Adipocyte (in vitro differentiated cells): ENCODE data around the gene ADAMTS15.

Source experiments
- DNase-seq: peaks from one replicate; pipeline ENCODE4 v3.0.0-alpha.2; 2015; ENCODE audit warnings: low read depth
- H3K27me3 ChIP-seq: replicated peaks from 2 replicates; pipeline ENCODE4 v1.7.0; 2013; ENCODE audit warnings: mild to moderate bottlenecking, low read length, moderate library complexity; ENCODE audit not compliant: control insufficient read depth, insufficient read depth
- H3K36me3 ChIP-seq: 2 replicates; pipeline ENCODE4 v1.7.0; 2013; ENCODE audit warnings: low read length, mild to moderate bottlenecking, moderate library complexity; ENCODE audit not compliant: control insufficient read depth, insufficient read depth, severe bottlenecking
- H3K4me1 ChIP-seq: 2 replicates; pipeline ENCODE4 v1.7.0; 2013; ENCODE audit warnings: mild to moderate bottlenecking, low read length, moderate library complexity; ENCODE audit not compliant: control insufficient read depth, insufficient read depth
- H3K4me3 ChIP-seq: 2 replicates; pipeline ENCODE4 v1.7.0; 2013; ENCODE audit warnings: mild to moderate bottlenecking, low read length, moderate library complexity
- H3K9ac ChIP-seq: 2 replicates; pipeline ENCODE4 v1.7.0; 2013; ENCODE audit warnings: mild to moderate bottlenecking, low read length, moderate library complexity
- H3K9me3 ChIP-seq: 2 replicates; pipeline ENCODE4 v1.7.0; 2013; ENCODE audit warnings: mild to moderate bottlenecking, low read length, moderate library complexity; ENCODE audit not compliant: control insufficient read depth

ADAMTS15 gene, protein sequence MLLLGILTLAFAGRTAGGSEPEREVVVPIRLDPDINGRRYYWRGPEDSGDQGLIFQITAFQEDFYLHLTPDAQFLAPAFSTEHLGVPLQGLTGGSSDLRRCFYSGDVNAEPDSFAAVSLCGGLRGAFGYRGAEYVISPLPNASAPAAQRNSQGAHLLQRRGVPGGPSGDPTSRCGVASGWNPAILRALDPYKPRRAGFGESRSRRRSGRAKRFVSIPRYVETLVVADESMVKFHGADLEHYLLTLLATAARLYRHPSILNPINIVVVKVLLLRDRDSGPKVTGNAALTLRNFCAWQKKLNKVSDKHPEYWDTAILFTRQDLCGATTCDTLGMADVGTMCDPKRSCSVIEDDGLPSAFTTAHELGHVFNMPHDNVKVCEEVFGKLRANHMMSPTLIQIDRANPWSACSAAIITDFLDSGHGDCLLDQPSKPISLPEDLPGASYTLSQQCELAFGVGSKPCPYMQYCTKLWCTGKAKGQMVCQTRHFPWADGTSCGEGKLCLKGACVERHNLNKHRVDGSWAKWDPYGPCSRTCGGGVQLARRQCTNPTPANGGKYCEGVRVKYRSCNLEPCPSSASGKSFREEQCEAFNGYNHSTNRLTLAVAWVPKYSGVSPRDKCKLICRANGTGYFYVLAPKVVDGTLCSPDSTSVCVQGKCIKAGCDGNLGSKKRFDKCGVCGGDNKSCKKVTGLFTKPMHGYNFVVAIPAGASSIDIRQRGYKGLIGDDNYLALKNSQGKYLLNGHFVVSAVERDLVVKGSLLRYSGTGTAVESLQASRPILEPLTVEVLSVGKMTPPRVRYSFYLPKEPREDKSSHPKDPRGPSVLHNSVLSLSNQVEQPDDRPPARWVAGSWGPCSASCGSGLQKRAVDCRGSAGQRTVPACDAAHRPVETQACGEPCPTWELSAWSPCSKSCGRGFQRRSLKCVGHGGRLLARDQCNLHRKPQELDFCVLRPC

DNA sequence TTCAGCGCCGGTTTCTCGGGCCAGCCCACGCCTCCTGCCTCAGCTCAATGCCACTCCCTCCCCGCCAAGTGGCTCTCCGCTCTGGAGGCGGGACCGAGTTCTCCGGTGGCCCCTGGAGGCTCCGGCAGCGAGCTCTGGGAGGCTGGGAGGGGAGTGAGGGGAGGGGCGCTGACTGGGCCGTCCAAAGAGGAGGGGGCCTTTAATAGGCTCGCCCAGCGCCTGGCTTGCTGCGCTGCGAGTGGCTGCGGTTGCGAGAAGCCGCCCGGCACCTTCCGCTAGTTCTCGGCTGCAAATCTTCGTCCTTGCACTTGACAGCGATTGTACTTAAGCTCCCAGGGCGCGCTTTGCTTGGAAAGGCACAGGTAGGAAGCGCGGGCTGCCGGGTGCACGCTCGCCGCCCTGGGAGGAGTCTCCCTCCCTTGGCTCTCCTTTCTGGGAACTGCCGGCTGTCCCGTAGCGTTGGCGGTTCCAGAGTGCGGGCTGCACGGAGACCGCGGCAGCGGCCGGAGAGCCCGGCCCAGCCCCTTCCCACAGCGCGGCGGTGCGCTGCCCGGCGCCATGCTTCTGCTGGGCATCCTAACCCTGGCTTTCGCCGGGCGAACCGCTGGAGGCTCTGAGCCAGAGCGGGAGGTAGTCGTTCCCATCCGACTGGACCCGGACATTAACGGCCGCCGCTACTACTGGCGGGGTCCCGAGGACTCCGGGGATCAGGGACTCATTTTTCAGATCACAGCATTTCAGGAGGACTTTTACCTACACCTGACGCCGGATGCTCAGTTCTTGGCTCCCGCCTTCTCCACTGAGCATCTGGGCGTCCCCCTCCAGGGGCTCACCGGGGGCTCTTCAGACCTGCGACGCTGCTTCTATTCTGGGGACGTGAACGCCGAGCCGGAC, at the start of gene ADAMTS15:
ADAMTS15 (plus strand) TSS at position 230 of the 894 bp plus-strand sequence; CDS start at position 559, 329 bp downstream.
- Histone ChIP-seq H3K36me3 (no peaks in the 10 kb centered on the region), H3K9ac (peak within 1 kb of the TSS; percentile 93), H3K27me3 (no peaks in the 10 kb centered on the region), H3K4me3 (peak within 1 kb of the TSS; percentile 87), H3K9me3 (no peaks in the 10 kb centered on the region), H3K4me1 (peaks cover 36% of the 10 kb centered on the region)
- DNase-seq, result peak; percentile 97

GRCh38 chr11:130399196-130399595, 49.2 kb upstream of the ADAMTS15 start:
- Histone ChIP-seq H3K36me3 (no peaks in the 10 kb centered on the region), H3K4me3 (no peak overlapping the region), H3K9me3 (no peaks in the 10 kb centered on the region), H3K9ac (no peak overlapping the region), H3K27me3 (peaks cover 11% of the 10 kb centered on the region), H3K4me1 (peaks cover 25% of the 10 kb centered on the region)
- DNase-seq, result no peak

DNA sequence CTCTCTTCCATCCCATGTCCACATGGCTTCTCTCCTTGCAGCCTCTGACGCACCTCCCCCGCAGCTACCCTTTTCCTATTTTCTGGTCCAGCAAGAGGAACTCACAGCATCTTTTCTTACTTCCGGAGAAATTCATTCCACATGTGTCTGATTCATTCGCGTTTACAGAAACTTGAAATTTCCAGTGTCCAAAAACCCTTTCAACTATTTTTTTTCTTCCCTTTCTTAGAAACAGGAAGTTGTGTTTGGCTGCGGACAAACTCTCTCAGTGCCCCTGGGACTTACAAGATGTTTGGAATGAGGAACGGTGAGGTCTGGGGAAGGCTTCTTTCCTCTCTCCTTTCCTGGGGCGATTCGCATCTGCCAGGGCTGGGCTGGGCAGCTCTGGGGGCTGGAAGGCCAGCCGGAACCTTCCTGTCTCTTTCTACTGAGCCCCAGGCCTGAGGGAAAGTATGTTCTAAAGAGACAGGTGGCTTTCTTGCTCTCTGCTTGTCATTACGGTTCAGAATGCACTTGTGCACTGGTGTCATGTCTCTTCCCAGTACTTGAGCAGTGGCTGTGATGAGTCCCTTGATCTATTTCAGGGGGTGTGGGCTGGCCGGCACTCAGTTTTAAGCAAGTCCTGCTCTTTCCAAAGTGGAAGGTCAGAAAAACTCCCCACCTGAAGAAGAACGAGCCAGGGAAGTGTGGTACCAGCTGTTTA, 47.5 kb upstream of the ADAMTS15 start:
- peak; percentile 86 for DNase-seq
- Histone ChIP-seq H3K9ac (no peak overlapping the region), H3K9me3 (no peaks in the 10 kb centered on the region), H3K27me3 (no peaks in the 10 kb centered on the region), H3K4me1 (peaks cover 25% of the 10 kb centered on the region), H3K36me3 (no peaks in the 10 kb centered on the region), H3K4me3 (no peak overlapping the region)

DNA sequence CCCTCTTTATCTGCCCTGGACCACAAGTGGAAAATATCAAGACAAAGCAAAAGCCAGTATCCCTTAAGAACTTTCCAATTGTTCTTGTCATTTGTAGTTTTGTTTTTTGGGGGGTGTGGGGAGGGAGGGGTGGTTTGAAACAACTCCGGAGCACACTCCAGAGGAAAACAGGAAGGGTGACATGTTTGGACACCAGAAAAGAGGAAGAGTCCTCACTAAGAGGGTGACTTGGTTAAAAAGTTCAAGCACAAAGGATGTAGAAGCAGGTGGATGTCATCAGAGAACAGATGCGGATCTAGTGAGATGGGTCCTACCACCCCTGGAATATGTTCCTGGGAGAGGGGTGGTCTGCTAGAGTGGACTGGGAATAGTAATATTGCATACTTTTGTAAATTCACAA, 45.9 kb upstream of the ADAMTS15 start:
- H3K27me3 ChIP-seq, result no peaks in the 10 kb centered on the region
- peaks cover 26% of the 10 kb centered on the region for H3K4me1 ChIP-seq
- no peak for DNase-seq
- H3K4me3 ChIP-seq, result no peak overlapping the region
- H3K36me3 ChIP-seq, result no peaks in the 10 kb centered on the region
- H3K9ac ChIP-seq, result no peak overlapping the region
- H3K9me3 ChIP-seq, result no peaks in the 10 kb centered on the region

GRCh38 chr11:130403271-130403804, 45.1 kb upstream of the ADAMTS15 start:
- H3K36me3 ChIP-seq, result no peaks in the 10 kb centered on the region
- H3K4me3 ChIP-seq, result no peak overlapping the region
- no peaks in the 10 kb centered on the region for H3K27me3 ChIP-seq
- no peak overlapping the region for H3K9ac ChIP-seq
- DNase-seq, result peak; percentile 94
- H3K4me1 ChIP-seq, result peaks cover 34% of the 10 kb centered on the region
- H3K9me3 ChIP-seq, result no peaks in the 10 kb centered on the region

- Histone ChIP-seq H3K4me3 (no peak overlapping the region), H3K9me3 (no peaks in the 10 kb centered on the region), H3K9ac (no peak overlapping the region), H3K27me3 (no peaks in the 10 kb centered on the region), H3K36me3 (no peaks in the 10 kb centered on the region), H3K4me1 (peaks cover 36% of the 10 kb centered on the region)
- no peak for DNase-seq
These were observed 44.5 kb upstream of the ADAMTS15 start for GRCh38 chr11:130403967-130404366.

GRCh38 chr11:130404727-130405126, 43.7 kb upstream of the ADAMTS15 start:
- H3K9me3 ChIP-seq, result no peaks in the 10 kb centered on the region
- peaks cover 36% of the 10 kb centered on the region for H3K4me1 ChIP-seq

DNA sequence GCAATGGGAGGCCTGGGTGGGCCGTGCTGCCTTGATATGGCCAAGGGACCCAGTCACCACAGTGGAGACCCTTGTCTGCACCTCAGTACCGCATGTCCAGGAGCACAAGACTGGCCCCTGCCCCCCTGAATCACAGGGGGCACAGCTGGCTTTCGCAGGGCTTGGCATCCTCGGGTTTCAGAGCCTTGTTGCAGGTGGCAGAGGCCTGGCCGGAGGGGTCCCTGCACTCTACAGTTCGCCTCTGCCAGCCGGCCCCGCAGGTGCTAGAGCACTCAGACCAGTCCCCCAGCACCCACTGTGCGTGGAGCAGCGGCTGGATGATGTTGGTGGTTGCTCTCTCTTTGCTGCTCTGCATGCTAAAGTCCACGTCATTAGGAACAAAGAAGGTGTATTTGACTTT, 43.0 kb upstream of the ADAMTS15 start:
- H3K4me1 ChIP-seq, result peaks cover 33% of the 10 kb centered on the region
- no peaks in the 10 kb centered on the region for H3K9me3 ChIP-seq
- no peak for DNase-seq
- no peak overlapping the region for H3K9ac ChIP-seq
- no peaks in the 10 kb centered on the region for H3K36me3 ChIP-seq
- H3K4me3 ChIP-seq, result no peak overlapping the region
- no peaks in the 10 kb centered on the region for H3K27me3 ChIP-seq

More at GRCh38 chr11:130404727-130405126, 43.7 kb upstream of the ADAMTS15 start:
- Histone ChIP-seq H3K9ac (no peak overlapping the region), H3K27me3 (no peaks in the 10 kb centered on the region), H3K36me3 (no peaks in the 10 kb centered on the region), H3K4me3 (no peak overlapping the region)
- no peak for DNase-seq

GRCh38 chr11:130407978-130408377, 40.5 kb upstream of the ADAMTS15 start:
- Histone ChIP-seq H3K4me3 (no peak overlapping the region), H3K36me3 (no peaks in the 10 kb centered on the region), H3K4me1 (peaks cover 23% of the 10 kb centered on the region), H3K9me3 (no peaks in the 10 kb centered on the region), H3K27me3 (no peaks in the 10 kb centered on the region), H3K9ac (no peak overlapping the region)
- DNase-seq, result peak; percentile 61

DNA sequence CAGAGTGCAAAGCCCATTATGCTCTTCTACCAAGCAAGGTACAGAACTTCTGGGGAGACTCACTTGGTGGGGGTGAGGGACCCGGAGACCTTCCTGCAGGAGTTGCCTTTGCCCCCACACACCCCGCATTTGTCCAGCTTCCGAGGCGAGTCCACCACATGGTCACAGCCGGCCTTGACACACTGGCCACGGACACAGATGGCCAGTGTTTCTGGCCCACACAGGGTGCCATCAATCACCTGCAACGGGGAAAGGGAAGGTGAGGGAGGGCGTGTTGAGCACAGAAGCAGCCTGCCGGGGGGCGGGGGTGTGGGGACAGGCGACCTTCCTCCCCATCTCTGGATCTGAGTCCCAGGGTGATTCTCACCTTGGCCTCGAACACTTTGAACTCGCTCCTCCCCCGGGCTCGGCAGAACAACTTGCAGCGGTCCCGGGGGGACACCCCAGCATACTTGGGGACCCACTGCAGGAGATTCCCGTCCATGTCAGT, 40.0 kb upstream of the ADAMTS15 start:
- H3K4me3 ChIP-seq, result no peak overlapping the region
- H3K4me1 ChIP-seq, result peaks cover 21% of the 10 kb centered on the region
- H3K9ac ChIP-seq, result no peak overlapping the region
- no peaks in the 10 kb centered on the region for H3K27me3 ChIP-seq
- H3K9me3 ChIP-seq, result no peaks in the 10 kb centered on the region
- DNase-seq, result no peak
- no peaks in the 10 kb centered on the region for H3K36me3 ChIP-seq
